NCI-H345 treated with DMSO at 0.1 percent for 48 hours (cell line): ENCODE data around the gene SAMD10.
"Not testable (repeated sequence)": the region's sequence is repeated elsewhere in the genome, so short reads cannot be mapped to it uniquely, and the experiment has no call there.

Source experiments
- DNase-seq: peaks from one replicate; lab custom pipeline; 2025; ENCODE audit not compliant: unreplicated experiment; lab: John Stamatoyannopoulos, UW

SAMD10 gene

DNA sequence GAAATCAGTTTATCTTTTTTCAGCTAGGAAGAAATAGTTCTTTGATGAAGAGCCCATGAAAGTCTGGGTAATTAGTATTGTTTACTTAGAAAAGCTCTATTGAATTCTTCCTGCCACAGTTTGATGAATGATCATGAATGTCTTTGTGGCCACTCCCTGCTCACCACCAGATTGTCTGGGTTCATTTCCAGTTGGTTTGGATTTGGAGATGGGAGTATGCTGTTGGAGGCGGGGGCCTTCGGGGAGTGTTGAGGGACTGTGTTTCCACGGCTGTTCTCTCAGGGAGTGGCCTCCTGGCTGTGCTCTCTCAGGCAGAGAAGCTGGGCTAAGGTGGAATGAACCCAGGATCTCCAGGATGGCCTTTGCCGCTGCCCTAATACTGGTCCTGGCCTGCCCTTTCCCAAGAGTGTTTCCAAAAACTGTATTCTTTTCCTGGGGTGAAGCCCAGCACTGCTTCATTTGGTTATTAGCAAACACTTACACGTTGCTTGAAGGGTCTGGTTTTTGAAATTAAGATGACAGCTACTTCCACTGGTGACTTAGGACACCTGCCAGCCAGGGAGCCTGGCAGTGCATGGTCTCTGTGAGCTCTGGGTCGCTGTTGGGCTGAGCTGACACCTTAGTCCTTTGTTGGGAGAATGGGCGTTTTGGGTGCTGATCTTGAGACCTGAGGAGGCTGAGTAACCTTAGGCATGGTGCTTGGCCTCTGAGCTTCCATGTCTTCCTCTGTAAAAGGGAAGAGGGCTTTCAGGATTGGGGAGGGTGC is 24.7 kb upstream of the SAMD10 start:
- DNase-seq = no peak

- no peak for DNase-seq
These were observed 22.2 kb upstream of the SAMD10 start for GRCh38 chr20:64001607-64002011.

DNA sequence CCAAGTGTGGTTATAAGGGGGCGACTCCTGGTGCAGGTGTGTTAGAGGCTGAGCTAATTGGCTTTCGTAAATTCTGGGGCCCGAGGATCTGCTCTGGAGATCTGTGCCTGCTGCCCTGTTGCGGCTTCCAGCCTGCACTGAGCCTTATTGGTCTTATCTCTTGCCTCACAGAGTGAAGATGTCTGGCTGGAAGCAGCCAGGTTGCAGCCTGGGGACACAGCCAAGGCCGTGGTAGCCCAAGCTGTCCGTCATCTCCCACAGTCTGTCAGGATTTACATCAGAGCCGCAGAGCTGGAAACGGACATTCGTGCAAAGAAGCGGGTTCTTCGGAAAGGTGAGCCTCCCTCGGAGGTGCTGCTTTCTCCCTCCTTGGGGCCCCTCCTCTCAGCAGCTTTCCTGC is 21.5 kb upstream of the SAMD10 start:
- no peak for DNase-seq

GRCh38 chr20:63982937-63983336 is 3.5 kb upstream of the SAMD10 start:
- no peak for DNase-seq

DNA sequence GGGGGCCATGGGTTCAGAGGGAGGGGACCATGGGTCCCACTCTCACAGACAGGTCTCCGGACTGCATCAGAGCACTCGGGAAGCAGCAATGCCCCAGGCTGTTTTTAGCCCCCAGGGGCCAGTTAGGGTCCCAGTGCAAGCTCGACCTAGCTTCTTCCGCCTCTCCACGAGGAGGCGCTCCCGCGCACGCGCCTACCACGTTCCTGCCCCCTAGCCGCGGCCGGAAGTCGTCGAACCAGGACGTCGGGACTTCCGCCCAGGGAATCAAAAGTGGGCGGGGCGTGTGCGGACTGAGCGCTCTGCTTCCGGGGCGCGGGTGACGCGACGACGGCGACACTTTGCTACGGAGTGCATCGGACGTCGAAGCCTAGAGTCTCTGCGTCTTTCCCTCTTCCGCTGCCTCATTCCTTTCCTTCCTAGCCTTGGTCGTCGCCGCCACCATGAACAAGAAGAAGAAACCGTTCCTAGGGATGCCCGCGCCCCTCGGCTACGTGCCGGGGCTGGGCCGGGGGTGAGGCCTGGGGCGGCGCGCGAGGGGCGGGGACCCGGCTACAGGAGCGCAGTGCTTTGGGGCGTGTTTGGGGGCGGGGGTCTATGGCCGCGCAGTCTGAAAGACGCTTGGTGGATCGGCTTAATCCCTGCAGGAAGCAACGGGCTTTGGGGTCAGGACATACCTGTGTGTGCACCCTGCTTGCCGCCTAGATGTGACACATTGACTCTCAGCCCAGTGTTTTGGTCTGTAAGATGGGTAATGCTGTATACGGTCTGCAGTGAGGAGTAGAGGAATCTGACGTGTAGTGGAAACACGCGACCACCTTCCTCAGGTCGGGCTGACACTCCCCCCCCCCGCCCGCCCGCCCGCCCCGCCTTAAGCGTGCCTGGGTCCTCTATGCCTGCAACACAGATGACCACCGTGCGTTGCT is 1.6 kb upstream of the SAMD10 start, which contains the start of gene PRPF6:
TSS of gene PRPF6 (plus strand) at position 327 of the 923 bp plus-strand sequence. CDS start at position 441, 114 bp downstream.
- DNase-seq = peak; percentile 98

DNA sequence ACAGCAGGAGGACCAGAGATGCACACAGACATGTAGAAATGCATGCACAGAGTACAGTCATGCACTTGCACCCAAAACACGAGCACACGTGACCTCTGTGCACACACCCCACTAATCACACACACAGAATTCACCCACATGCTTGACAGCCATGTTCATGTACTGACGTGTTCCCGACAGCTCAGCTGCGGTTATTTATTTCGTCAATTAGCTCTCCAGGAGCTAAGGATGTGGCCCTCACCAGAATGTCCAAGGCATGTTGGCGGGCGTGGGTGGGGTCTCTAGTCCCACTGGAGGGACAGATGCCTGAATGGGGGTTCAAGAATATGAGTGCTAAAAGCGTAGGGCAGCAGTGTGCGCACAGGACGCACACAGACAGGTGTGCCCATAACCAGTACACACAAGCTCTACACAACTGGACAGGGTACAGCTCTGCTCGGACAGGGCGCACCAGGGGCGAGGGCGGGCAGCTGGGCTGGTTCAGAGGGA is 919 bp upstream of the SAMD10 start:
- DNase-seq = no peak

DNA sequence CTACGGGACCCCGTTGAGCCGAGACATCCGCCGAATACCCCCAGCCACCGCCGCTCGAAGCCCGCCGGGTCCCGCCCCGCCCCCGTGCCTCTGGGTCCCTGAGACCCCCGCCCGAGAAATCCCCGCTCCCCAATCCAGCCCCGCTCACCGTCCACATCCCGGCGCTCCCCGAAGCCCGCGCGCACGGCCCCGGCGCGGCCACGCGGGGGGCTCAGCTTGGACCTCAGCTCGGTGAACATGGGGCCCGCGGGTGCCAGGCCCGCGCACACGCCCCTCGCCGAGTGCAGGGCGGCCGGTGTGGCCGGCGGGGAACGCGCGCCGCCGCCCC is 249 bp downstream of the SAMD10 start:
- DNase-seq = no peak

DNA sequence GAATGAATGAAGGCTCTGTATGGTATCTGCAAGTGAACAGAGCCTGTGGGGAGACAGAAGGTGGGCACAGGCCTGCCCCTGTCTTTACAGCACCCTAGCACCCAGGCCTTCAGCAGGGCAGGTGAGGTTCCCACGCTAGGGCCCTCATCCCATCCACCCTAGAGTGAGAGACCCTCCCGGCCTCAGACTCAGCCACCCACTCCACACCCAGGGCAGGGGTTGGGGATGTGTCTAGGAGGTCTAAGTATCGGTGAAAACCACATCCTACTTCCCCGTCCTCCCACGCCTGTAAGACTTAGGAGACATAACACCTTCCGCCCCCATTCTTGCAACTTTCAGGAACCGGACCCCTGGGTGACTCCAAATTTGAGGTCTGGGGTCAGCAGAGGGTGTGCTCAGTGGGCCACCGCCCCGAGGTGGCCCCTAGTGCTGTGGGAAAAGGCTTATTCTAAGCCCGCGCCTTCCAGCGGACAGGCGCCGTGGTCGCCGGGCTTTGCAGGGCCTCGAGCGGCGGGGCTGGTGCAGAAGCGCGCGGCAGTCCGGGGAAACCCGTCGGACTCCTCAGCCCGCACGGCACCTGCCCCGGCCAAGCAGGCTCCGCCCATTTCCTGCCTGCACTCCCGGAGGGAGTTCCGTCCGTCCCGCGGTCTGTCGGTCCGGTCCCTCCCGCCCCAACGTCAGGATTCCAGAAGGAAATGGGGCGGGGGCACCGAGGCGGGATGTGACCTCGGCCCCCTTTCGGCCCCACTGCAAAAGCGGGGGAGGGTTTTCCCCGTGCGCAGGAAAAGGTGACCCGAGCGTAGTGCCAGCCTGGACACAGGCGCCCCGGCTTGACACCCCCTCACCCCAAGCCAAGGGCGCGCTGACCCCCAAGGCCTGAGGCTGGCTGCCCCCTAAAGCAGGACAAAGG is 868 bp downstream of the SAMD10 start:
- DNase-seq = no peak

- no peak for DNase-seq
These were observed 1.6 kb downstream of the SAMD10 start for GRCh38 chr20:63977739-63978276.

DNA sequence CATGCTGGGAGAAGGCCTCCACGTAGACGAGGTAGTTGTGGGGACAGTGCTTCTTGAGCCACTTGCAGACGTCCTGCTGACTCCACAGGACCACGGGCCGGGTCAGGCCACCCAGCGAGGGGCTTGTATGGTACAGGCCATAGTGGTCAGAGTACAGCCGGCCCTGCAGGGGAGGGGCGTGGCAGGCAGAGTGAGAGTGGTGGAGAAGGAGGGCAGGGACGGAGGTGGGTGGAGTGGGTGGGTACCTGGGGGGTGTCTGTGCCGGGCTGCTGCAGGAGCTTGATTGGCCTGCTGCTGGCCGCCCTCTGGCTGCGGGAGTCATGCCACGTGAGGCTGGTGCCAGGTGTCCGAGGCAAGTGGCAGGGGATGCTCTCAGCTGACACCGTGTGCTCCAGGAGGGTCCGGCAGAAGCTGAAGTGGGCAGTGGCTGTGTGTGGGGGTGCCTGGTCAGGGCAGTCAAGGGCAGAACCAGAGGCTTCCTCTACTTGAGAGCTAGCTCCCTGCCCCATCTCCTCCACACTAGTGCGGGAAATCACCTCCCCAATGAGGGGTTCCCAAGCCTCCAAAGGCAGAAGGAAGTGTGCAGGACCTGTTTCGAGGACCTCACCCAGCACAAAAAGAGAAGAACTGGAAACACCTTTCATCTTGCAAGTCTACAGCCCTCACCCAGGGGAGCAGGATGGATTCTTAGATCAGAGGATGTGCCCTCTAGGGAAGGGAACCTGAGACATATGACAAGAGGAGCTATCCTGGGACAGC is 2.3 kb downstream of the SAMD10 start:
- no peak for DNase-seq

DNA sequence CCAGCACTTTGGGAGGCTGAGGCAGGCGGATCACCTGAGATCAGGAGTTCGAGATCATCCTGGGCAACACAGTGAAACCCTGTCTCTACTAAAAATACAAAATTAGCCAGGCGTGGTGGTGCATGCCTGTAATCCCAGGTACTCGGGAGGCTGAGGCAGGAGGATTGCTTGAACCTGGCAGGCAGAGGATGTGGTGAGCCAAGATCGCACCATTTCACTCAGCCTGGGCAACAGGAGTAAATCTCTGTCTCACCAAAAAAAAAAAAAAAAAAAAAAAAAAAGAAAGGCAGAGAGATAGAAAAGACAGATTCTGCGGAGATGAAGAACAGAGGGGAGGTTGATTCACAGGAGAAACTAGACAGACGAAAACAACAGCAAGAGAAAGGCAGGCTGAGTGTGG is 2.9 kb downstream of the SAMD10 start:
- not testable (repeated sequence) for DNase-seq

DNA sequence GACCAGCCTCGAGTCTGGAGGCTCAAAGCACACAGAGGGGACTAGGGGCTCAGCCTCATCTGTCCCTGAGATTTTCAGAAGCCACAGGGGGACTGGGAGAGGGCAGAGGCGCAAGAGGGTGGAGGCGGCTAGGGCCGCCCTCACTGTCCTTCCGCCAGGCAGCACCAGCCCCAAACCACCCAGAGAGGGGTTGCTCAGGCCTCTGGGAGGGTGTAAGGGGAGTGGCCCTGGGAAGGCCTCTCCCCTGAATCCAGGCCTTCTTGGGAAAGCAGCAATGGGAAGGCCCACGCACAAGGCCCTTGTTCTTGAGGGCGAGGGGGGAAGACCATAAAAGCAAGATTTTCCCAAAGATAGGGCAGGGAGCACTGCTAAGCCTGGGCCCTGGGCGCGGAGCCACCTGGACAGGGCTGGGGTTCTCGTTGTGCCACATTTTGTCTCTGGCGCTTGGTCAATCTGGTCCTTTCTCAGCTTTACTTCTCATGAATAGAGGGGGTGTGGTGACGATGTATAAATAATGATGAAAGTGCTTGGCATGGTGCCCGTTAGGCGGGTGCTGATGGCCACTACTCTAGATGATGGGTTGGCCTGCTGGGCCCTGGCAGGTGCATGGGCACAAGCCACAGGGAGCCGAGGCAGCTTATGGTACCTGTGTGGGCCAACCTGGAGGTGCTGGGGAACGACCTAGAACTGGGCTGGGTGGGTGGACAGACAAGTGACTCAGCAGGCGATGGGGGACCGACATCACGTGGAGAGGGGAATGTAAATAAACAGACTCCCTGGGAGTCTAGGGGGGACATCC is 4.8 kb downstream of the SAMD10 start:
- peak; percentile 99 for DNase-seq

GRCh38 chr20:63973636-63974401 is 5.6 kb downstream of the SAMD10 start:
- peak; percentile 59 for DNase-seq

DNA sequence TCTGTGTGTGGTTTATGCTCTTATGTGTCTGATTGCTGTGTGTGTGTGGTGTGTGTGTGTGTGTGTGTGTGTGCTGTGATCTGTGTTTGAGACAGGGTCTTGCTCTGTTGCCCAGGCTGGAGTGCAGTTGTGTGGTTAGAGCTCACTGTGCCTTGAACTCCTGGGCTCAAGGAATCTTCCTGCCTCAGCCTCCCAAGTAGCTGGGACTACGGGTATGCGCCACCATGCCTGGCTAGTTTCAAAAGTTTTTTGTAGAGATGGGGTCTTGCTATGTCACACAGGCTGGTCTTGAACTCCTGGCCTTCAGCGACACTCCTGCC is 6.3 kb downstream of the SAMD10 start:
- no peak for DNase-seq

- DNase-seq = no peak
These were observed 6.9 kb downstream of the SAMD10 start for GRCh38 chr20:63972312-63973159.

- DNase-seq = not testable (repeated sequence)
These were observed 7.5 kb downstream of the SAMD10 start for GRCh38 chr20:63971960-63972311.

DNA sequence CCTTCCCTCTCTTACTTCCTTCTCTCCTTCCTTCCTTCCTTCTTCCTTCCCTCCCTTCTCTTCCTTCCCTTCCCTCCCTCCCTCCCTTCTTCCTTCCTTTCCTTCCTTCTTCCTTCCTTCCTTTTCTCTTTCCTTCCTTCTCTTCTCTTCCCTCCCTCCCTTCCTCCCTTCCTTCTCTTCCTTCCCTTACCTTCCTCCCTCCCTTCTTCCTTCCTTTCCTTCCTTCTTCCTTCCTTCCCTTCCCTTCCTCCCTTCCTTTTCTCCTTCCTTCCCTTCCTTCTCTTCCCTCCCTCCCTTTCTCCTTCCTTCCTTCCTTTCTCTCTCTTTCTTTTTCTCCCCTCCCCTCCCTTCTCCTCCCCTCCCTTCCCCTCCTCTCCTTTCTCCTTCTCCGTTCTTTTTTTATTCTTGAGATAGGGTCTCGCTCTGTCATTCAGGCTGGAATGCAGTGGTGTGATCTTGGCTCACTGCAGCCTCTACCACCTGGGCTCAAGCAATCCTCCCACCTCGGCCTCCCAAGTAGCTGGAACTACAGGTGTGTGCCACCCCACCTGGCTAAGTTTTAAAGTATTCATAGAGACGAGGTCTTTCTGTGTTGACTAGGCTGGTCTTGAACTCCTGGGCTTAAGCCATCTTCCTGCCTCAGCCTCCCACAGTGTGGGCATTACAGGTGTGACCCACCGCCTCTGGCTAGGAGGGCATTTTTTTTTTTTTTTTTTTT is 8.6 kb downstream of the SAMD10 start:
- no peak for DNase-seq
